DMS153 (cell line): Measurements from ENCODE around the gene GEMIN7.
A peak's percentile ranks its signal among the peaks of the same experiment; 100 is the strongest.

Experiments used
- DNase-seq: peaks from one replicate; lab custom pipeline; 2025; lab: John Stamatoyannopoulos, UW

Gene GEMIN7

GRCh38 chr19:45061965-45062364 lies 17.1 kb upstream of the GEMIN7 start:
- no peak for DNase-seq

GRCh38 chr19:45063851-45064801 lies 14.9 kb upstream of the GEMIN7 start:
- no peak for DNase-seq

GRCh38 chr19:45066921-45067661 lies 12.0 kb upstream of the GEMIN7 start:
- DNase-seq: no peak

- no peak for DNase-seq
These were observed 11.0 kb upstream of the GEMIN7 start for GRCh38 chr19:45068041-45068440.

GRCh38 chr19:45069056-45069455 lies 10.0 kb upstream of the GEMIN7 start:
- no peak for DNase-seq

GRCh38 chr19:45070214-45070613 lies 8.8 kb upstream of the GEMIN7 start:
- DNase-seq: no peak

- no peak for DNase-seq
These were observed 8.1 kb upstream of the GEMIN7 start for GRCh38 chr19:45070861-45071544.

- DNase-seq: no peak
These were observed 7.5 kb upstream of the GEMIN7 start for GRCh38 chr19:45071545-45071938.

- no peak for DNase-seq
These were observed 6.9 kb upstream of the GEMIN7 start for GRCh38 chr19:45071969-45072790.

GRCh38 chr19:45074744-45075300 lies 4.2 kb upstream of the GEMIN7 start:
- DNase-seq: no peak

- DNase-seq: peak; percentile 62
These were observed 3.6 kb upstream of the GEMIN7 start for GRCh38 chr19:45075301-45076028.

GRCh38 chr19:45076029-45076850 lies 2.8 kb upstream of the GEMIN7 start, which contains the start of gene ZNF296:
TSS of gene ZNF296 (minus strand) at chr19:45076478. CDS start at chr19:45076373, 105 bp downstream.
- peak; percentile 64 for DNase-seq

GRCh38 chr19:45076851-45077730 lies 2.0 kb upstream of the GEMIN7 start:
- no peak for DNase-seq

- no peak for DNase-seq
These were observed 534 bp upstream of the GEMIN7 start for GRCh38 chr19:45078390-45079062.

GRCh38 chr19:45079911-45080370 lies 881 bp downstream of the GEMIN7 start:
- DNase-seq: no peak

- DNase-seq: no peak
These were observed 3.1 kb downstream of the GEMIN7 start for GRCh38 chr19:45082170-45082569.

GRCh38 chr19:45086480-45086879 lies 7.4 kb downstream of the GEMIN7 start:
- no peak for DNase-seq

- no peak for DNase-seq
These were observed 8.5 kb downstream of the GEMIN7 start for GRCh38 chr19:45087531-45087930.
